Measurements from ENCODE around the gene NDST4. TPM values are rescaled to one million over a fixed set of nuclear protein-coding genes. Genes with fewer than 3 reads are reported as not detected.
A peak's percentile ranks its signal among the peaks of the same experiment; 100 is the strongest.

NDST4 gene
- total RNA-seq, 1 experiment from 2014 or later = not detected

- peak; percentile 66 for TF ChIP-seq CTCF (conservative IDR thresholded peaks at IDR 0.05)
- H3K23me2 ChIP-seq (ENCODE audit: insufficient read length, low read depth, low read length, poor library complexity, severe bottlenecking) = no peaks in the 10 kb centered on the region
- H2BK12ac ChIP-seq (ENCODE audit: insufficient read length, low read depth, low read length) = no peak overlapping the region
Measured at GRCh38 chr4:115154826-115155225, 41.4 kb upstream of the NDST4 start.

More at GRCh38 chr4:115154826-115155225, 41.4 kb upstream of the NDST4 start:
- H4K91ac ChIP-seq (ENCODE audit: insufficient read length, low read depth, low read length) = no peak overlapping the region
- H3T11ph ChIP-seq (ENCODE audit: low read length) = no peak overlapping the region
- no peak overlapping the region for H4K5ac ChIP-seq (ENCODE audit: insufficient read length, low read depth, low read length)
- H2BK120ac ChIP-seq (ENCODE audit: low read depth, low read length, poor library complexity, severe bottlenecking) = no peak overlapping the region
- H3K18ac ChIP-seq (ENCODE audit: insufficient read length, low read depth, low read length) = no peak overlapping the region
- no peak overlapping the region for H3K4ac ChIP-seq (ENCODE audit: low read depth, low read length)
- H3K27me3 Mint-ChIP-seq (ENCODE audit: low read depth) = no peaks in the 10 kb centered on the region
- H3K4me1 ChIP-seq (ENCODE audit: insufficient read depth, low read length) = no peaks in the 10 kb centered on the region; the same call in 1 of the 2 replicates
- H3K79me1 ChIP-seq (ENCODE audit: insufficient read depth, low read depth, low read length, poor library complexity, severe bottlenecking) = no peaks in the 10 kb centered on the region
- no peak overlapping the region for H2BK20ac ChIP-seq (ENCODE audit: low read depth, low read length, poor library complexity, severe bottlenecking)
- no peak overlapping the region for H3K27ac Mint-ChIP-seq
- no peak overlapping the region for H2AK5ac ChIP-seq (ENCODE audit: insufficient read length, low read length)
- no peak overlapping the region for H3K14ac ChIP-seq (ENCODE audit: insufficient read depth, low read length)
- H3K9ac ChIP-seq (ENCODE audit: extremely low read depth, insufficient read length, low read length) = no peak overlapping the region
- H3K4me1 Mint-ChIP-seq = peaks cover 2% of the 10 kb centered on the region in 2 experiments; a peak in 2 of 4 replicates
- H3K56ac ChIP-seq (ENCODE audit: insufficient read length, low read depth, low read length) = no peak overlapping the region
- H3K9me3 Mint-ChIP-seq = no peaks in the 10 kb centered on the region; a peak in 1 of 5 replicates
- no peak overlapping the region for H2AFZ ChIP-seq (ENCODE audit: low read length)
- H2BK15ac ChIP-seq (ENCODE audit: low read depth, low read length) = no peak overlapping the region
- no peak for DNase-seq
- no peaks in the 10 kb centered on the region for H4K20me1 ChIP-seq (ENCODE audit: control insufficient read depth, insufficient read depth, insufficient read length)
- no peak overlapping the region for H4K8ac ChIP-seq (replicated peaks; ENCODE audit: insufficient read length, low read depth, low read length)
- no peaks in the 10 kb centered on the region for H3K79me2 ChIP-seq (ENCODE audit: insufficient read depth, low read length)
- no peaks in the 10 kb centered on the region for H3K36me3 Mint-ChIP-seq (ENCODE audit: insufficient read depth in 1 of 3, low read depth in 3 of 3)
- no peaks in the 10 kb centered on the region for H3K9me3 ChIP-seq (ENCODE audit: control insufficient read depth, low read depth, low read length)
- no peak overlapping the region for H3K4me2 ChIP-seq (ENCODE audit: insufficient read depth, insufficient read length, low read length)
- H3K4me3 Mint-ChIP-seq = no peak overlapping the region
- no peak overlapping the region for H3K27ac ChIP-seq (ENCODE audit: insufficient read length, low read depth, low read length)
- H3K23ac ChIP-seq (ENCODE audit: insufficient read length, low read depth, low read length) = no peak overlapping the region
- no peaks in the 10 kb centered on the region for H3K27me3 ChIP-seq (ENCODE audit: insufficient read depth, low read length)
- H2BK5ac ChIP-seq (ENCODE audit: insufficient read length, low read length) = no peak overlapping the region

Measured in H9 (cell line).